Esophagus muscularis mucosa (tissue), 4 donors: Measurements from ENCODE around the gene SLC25A22. TPM values are rescaled to one million over a fixed set of nuclear protein-coding genes. Genes with fewer than 3 reads are reported as not detected.

ENCODE experiments used
- DNase-seq: peaks from one replicate; pipeline ENCODE4 v3.0.0-alpha.2; 2017; ENCODE audit errors: extremely low spot score
- H3K27ac ChIP-seq, 4 donors: fragments of 200-600 bp; sonication (generic); replicated peaks in 1 of 4; 1 replicate in 3 of 4; 2 replicates in 1 of 4; pipeline ENCODE4 v1.5.1; 2016 to 2019; ENCODE audit warnings: mild to moderate bottlenecking in 1 of 4
- H3K27me3 ChIP-seq, 4 donors: fragments of 200-600 bp; sonication (generic); one replicate each; pipeline versions ENCODE4 v1.5.1 to v1.6.0; 2016 to 2019
- H3K36me3 ChIP-seq, 4 donors: fragments of 200-600 bp; sonication (generic); one replicate each; pipeline ENCODE4 v1.5.1; 2016 to 2019
- H3K4me1 ChIP-seq, 4 donors: fragments of 200-600 bp; sonication (generic); one replicate each; pipeline ENCODE4 v1.5.1; 2016 to 2019
- H3K4me3 ChIP-seq, 4 donors: fragments of 200-600 bp; sonication (generic); 1 replicate in 2 of 4; 2 replicates in 2 of 4; pipeline ENCODE4 v1.5.1; 2016 to 2019; ENCODE audit warnings: mild to moderate bottlenecking in 4 of 4, moderate library complexity in 1 of 4
- H3K9me3 ChIP-seq, 4 donors: fragments of 200-600 bp; sonication (generic); 1 replicate in 3 of 4; 2 replicates in 1 of 4; pipeline ENCODE4 v1.5.1; 2016 to 2019
- EP300 ChIP-seq: sonication (generic); formaldehyde crosslinking; IDR thresholded peaks from one replicate; pipeline ENCODE4 v1.6.1; 2017; ENCODE audit warnings: antibody characterized with exemption
- POLR2A ChIP-seq: fragments of 450-650 bp; IDR thresholded peaks from one replicate; pipeline ENCODE4 v1.6.1; 2017; ENCODE audit warnings: antibody characterized with exemption, moderate library complexity, mild to moderate bottlenecking, low read depth
- POLR2AphosphoS5 ChIP-seq, 2 donors: sonication (generic); formaldehyde crosslinking; IDR thresholded peaks; one replicate each; pipeline ENCODE4 v1.6.1; 2017; ENCODE audit warnings: antibody characterized with exemption in 2 of 2
- WGBS: methylation state at CpG from one replicate; pipeline ENCODE4 v1.1.5; 2018; 5-methylcytosine and 5-hydroxymethylcytosine counted together
- intact Hi-C: fragments of 100-400 bp; cut with DNase I; formaldehyde crosslinking; loops from one replicate; pipeline ENCODE4 v1.15.1; 2023
- total RNA-seq, 4 donors: library from RNA; depleted of rRNA; stranded (reverse); fragments of >200 nt; gene quantifications; one replicate each; pipeline versions ENCODE4 v1.1.0 to v1.2.1, GENCODE V29; 2016
- TF ChIP-seq, protein P1 (sequence below), 3 experiments: fragments of 200-600 bp in 2 of 3; fragments of 450-650 bp in 1 of 3; sonication (generic) in 2 of 3; IDR thresholded peaks; one replicate each; pipeline ENCODE4 v1.5.1; 2017 to 2019; ENCODE audit warnings: antibody characterized with exemption in 3 of 3, mild to moderate bottlenecking in 2 of 3, moderate library complexity in 1 of 3

The SLC25A22 gene
- total RNA-seq, 4 donors from 2014 or later = 5.0 to 11.0 (median 9.5) TPM

DNA sequence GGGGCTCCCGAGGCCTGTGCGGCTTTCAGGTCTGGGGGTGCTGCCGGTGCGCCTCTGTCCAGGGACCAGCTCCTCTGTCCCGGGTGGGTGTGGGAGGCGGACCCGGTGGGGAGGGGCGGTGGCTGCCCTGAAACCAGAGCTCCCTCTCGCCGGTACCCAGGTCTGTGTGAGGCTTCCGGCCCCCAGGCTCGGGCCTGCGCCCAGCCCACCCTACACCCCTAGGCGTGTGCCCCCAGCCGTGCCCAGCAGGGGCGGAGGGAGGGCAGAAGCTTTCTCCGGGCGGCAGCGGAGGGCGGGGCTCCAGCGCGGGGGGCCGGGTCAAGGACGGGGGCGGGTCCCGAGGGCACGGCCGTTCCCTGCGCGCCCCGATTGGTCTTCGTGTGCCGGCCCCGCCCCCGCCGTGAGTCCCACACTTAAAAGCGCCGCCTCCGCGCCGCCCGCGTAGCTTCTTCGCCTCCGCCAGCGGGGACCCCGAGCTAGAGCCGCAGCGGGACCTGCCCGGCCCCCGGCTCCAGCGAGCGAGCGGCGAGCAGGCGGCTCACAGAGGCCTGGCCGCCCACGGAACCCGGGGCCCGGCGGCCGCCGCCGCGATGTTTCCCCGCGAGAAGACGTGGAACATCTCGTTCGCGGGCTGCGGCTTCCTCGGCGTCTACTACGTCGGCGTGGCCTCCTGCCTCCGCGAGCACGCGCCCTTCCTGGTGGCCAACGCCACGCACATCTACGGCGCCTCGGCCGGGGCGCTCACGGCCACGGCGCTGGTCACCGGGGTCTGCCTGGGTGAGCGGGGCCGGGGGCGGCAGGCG, 21.2 kb upstream of the SLC25A22 start:
- peak; percentile 96 for DNase-seq
- H3K9me3 ChIP-seq = no peaks in the 10 kb centered on the region
- peaks cover 19 to 43% (median 36%) of the 10 kb centered on the region in 4 donors for H3K36me3 ChIP-seq
- intact Hi-C loops = no loop called here
- TF ChIP-seq EP300 = no peak
- TF ChIP-seq, protein P1, sequence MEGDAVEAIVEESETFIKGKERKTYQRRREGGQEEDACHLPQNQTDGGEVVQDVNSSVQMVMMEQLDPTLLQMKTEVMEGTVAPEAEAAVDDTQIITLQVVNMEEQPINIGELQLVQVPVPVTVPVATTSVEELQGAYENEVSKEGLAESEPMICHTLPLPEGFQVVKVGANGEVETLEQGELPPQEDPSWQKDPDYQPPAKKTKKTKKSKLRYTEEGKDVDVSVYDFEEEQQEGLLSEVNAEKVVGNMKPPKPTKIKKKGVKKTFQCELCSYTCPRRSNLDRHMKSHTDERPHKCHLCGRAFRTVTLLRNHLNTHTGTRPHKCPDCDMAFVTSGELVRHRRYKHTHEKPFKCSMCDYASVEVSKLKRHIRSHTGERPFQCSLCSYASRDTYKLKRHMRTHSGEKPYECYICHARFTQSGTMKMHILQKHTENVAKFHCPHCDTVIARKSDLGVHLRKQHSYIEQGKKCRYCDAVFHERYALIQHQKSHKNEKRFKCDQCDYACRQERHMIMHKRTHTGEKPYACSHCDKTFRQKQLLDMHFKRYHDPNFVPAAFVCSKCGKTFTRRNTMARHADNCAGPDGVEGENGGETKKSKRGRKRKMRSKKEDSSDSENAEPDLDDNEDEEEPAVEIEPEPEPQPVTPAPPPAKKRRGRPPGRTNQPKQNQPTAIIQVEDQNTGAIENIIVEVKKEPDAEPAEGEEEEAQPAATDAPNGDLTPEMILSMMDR (IDR thresholded peaks at IDR 0.05) = peak in 2 of 3 experiments; percentile 27 to 46
- TF ChIP-seq POLR2AphosphoS5 (IDR thresholded peaks at IDR 0.05) = peak; percentile 66 to 89
- TF ChIP-seq POLR2A = peak; percentile 84
- peak overlapping the region; percentile 90 to 98 (median 92) for H3K27ac ChIP-seq
- 0% methylated on average over 1 of the region's 96 CpGs for WGBS
- peaks cover 0 to 8% (median under 1%) of the 10 kb centered on the region in 4 donors for H3K27me3 ChIP-seq
- peak overlapping the region; percentile 68 to 89 (median 74) for H3K4me3 ChIP-seq
- H3K4me1 ChIP-seq = peaks cover 33 to 39% (median 34%) of the 10 kb centered on the region in 4 donors

DNA sequence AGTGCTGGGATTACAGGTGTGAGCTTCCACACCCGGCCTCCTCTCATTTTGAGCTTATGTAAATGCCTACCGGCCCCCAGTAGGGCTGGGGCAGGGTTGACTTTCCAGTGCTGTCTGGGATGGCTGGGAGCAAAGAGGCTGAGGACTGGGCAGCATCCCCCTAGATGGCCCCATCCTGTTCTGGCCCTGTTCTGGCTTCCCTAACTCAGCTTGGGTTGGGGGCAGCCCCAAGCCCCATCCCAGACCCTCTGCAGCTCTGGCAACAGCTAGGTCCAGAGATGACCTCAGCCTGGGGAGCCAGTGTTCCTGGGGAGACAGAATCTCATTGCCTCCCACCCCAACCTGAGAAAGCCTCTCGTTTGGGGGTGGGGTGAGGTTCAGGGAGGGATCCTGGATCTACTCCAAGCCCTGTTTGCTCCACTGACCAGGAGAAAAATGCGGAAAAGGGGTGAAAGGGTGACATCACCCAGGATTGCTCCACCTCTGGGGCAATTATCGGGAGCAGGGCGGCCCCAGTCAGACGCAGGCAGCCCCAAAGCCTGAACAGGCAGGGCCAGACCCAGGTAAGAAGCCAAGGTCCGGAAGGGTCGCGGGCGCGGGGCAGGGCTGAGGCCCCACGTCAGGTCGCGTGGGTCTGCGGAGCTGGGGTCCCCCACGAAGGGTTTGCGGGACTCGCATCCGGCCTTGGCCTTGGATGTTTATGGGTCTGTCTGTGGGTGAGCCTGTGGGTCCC, 20.5 kb upstream of the SLC25A22 start, which contains the start of gene PNPLA2:
TSS of gene PNPLA2 (plus strand) at position 519 of the 733 bp plus-strand sequence. CDS start 805 bp downstream, outside the sequence.
- H3K27me3 ChIP-seq = peaks cover 0 to under 1% (median 0%) of the 10 kb centered on the region in 4 donors
- H3K4me3 ChIP-seq = peak within 1 kb of the TSS; percentile 68 to 89 (median 74)
- no peaks in the 10 kb centered on the region for H3K9me3 ChIP-seq
- 19% methylated on average over 16 of the region's 20 CpGs for WGBS
- H3K36me3 ChIP-seq = peaks cover 11 to 42% (median 36%) of the 10 kb centered on the region in 4 donors
- TF ChIP-seq, protein P1 (IDR thresholded peaks at IDR 0.05) = no peak
- TF ChIP-seq POLR2AphosphoS5 (IDR thresholded peaks at IDR 0.05) = peak in 1 of 2 donors; percentile 71
- TF ChIP-seq EP300 = no peak
- intact Hi-C loops = no loop called here
- no peak for DNase-seq
- peak within 1 kb of the TSS; percentile 90 to 98 (median 92) for H3K27ac ChIP-seq
- peaks cover 33 to 39% (median 34%) of the 10 kb centered on the region in 4 donors for H3K4me1 ChIP-seq

DNA sequence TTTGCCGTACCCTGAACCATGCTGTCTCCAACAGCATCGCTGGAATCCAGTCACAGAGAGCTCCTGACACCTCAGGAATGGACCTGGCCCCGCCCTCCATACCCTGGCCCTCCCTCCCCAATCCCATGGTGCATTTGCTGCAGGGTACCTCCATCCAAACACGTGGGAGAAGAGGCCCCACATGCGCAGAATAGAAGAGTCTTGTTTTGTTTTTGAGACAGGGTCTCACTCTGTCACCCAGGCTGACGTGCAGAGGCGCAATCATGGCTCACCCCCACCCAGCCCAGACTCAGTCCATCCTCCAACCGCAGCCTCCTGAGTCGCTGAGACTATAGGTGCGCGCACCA, 18.3 kb upstream of the SLC25A22 start:
- no peak overlapping the region for H3K4me3 ChIP-seq
- H3K27me3 ChIP-seq = no peaks in the 10 kb centered on the region
- intact Hi-C loops = no loop called here
- no peaks in the 10 kb centered on the region for H3K9me3 ChIP-seq
- TF ChIP-seq POLR2A = no peak
- TF ChIP-seq, protein P1 (IDR thresholded peaks at IDR 0.05) = no peak
- TF ChIP-seq EP300 = no peak
- no peak for TF ChIP-seq POLR2AphosphoS5 (IDR thresholded peaks at IDR 0.05)
- no peak for DNase-seq
- no peak overlapping the region for H3K27ac ChIP-seq
- peaks cover 26 to 36% (median 31%) of the 10 kb centered on the region in 4 donors for H3K4me1 ChIP-seq
- H3K36me3 ChIP-seq = peaks cover 21 to 42% (median 37%) of the 10 kb centered on the region in 4 donors
- 92% methylated on average over 7 of the region's 11 CpGs for WGBS

DNA sequence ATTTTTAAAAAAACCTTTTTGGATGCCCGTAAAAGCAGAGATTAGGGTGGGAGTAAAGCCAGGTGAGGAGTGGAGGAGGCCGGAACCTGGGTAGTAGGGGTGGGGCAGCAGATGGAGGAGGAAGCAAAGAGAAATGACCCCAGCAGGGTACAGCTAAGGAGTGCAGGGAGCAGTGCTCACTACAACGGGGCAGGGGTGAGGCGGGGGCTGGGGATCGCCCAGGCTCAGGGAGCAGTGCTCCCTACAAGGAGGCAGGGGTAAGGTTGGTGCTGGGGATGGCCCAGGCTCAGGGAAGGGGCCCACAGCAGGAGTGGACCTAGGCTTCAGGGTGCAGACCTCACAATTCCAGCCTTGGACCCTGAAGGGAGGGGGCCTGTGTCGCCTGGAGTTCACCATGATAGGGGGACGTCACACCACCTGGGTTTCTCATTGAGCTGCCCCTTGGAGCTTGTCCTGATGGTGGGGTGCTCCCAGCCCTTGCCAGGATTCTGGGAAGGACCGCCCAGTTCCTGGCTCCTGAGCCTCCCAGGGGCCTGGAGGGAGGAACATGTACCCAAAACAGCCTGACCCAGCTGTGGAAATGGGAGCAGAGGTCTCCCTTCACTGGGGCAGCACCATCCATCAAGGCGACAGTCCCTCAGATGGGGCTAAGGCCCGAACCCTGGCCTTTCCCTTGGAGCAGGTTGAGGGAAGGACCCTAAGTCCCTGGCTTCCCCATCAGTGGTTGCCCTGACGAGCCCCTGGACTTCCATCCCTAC, 17.8 kb upstream of the SLC25A22 start:
- TF ChIP-seq EP300 (no peak), POLR2AphosphoS5 (IDR thresholded peaks at IDR 0.05) (no peak), POLR2A (no peak)
- TF ChIP-seq, protein P1 (IDR thresholded peaks at IDR 0.05) = no peak
- H3K4me1 ChIP-seq = peaks cover 26 to 36% (median 31%) of the 10 kb centered on the region in 4 donors
- H3K27ac ChIP-seq = no peak overlapping the region
- H3K27me3 ChIP-seq = no peaks in the 10 kb centered on the region
- H3K36me3 ChIP-seq = peaks cover 24 to 45% (median 40%) of the 10 kb centered on the region in 4 donors
- no peak overlapping the region for H3K4me3 ChIP-seq
- intact Hi-C loops = no loop called here
- 80% methylated on average over 5 of the region's 11 CpGs for WGBS
- DNase-seq = no peak
- H3K9me3 ChIP-seq = no peaks in the 10 kb centered on the region
